GM04504 (cell line): ENCODE results near the gene TMEM185A.
A peak's percentile ranks its signal among the peaks of the same experiment; 100 is the strongest.
"Not testable (repeated sequence)": the region's sequence is repeated elsewhere in the genome, so short reads cannot be mapped to it uniquely, and the experiment has no call there.

Experiments
- DNase-seq: peaks from one replicate; pipeline ENCODE4 v3.0.0-alpha.2; 2012; ENCODE audit warnings: low read depth

TMEM185A gene

DNA sequence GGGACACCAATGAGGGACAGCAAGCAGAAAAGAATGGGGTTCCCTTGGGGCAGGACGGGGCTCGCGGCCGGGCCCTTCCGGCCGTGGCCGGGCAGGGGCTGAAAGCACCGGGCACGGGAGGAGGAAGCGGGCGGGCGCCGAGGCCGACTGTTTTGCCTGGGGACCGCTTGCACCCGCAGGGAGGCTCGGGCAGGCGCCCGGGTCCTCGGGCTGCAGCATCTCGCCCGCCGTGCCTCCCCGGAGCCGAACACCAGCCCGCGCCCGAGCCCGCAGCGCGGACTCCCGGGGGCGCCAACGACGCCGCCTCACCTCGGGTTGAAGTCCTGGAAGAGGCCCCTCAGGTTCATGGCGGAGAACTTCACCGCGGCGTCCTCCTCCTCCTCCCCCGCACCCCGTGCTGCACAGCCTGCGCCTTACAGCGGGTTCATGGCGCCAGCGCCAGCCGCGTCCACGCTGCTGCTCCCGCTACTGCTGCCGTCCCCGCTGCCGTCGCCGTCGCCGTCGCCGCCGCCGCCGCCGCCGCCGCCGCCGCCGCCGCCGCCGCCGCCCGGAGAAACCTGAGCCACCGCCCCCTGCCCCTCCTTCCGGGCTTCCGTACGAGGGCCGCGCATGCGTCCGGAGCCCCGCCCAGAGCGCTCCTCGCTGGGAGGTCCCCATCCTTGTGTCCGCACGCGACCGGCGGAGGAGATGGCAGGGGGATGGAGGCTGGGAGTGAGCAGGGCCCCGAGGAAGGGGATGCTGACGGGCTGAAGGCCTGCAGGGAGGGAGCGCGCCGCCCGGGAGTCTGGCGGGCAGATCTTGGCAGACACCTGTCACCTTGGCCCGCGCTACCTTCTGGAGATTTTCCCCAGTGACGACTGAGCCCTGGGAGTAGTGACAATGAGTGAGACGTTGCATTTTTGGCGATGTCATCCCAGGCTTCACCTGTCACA, at the start of gene TMEM185A:
Gene TMEM185A (minus strand): TSS at position 559 of the 932 bp plus-strand sequence. CDS start 212 bp downstream, at position 347.
- DNase-seq = no peak

GRCh38 chrX:149681182-149681581, 49.6 kb upstream of the TMEM185A start:
- no peak for DNase-seq

DNA sequence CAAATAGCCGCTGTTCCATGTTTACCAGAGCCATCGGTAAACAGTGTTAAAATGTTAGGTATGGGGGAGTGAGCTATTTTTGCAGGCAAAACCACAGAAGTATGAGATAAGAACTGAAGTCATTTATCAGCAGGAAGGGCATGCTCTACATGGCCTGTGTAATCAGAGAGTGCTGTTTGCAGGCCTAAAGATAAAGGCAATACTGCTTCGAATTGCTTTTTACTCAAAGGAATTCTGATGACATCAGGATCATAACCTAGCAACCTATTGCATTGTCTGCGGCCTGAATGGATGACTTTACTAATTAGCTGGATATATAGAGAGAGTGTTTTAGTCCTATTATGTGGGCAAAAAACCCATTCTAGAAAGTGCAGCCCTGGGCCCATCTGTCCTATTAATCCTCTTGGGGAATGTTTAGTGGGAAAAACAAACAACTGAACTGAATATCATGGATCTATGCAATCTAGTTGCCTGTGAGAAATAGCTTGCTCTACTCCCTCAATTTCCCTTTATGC, 47.6 kb upstream of the TMEM185A start:
- DNase-seq = not testable (repeated sequence)

DNA sequence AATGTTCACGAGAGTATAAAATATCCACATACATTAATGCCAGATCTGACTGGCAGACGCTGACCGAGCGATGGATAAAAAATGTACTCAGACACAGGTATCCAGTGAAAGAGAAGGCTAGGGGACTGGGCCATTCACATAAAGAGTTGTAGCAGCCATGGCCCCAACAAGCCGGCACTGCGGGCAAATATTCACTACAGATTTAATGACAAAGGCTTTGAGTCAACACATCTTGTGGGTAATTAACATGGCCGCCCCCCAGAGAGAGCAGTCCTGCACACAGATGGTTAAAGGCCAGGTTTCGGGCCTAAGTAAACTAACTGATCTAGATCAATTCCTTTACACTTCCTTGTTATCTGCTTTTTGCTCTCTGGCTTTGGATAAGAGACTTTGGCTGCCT, 44.0 kb upstream of the TMEM185A start:
- DNase-seq = not testable (repeated sequence)

DNA sequence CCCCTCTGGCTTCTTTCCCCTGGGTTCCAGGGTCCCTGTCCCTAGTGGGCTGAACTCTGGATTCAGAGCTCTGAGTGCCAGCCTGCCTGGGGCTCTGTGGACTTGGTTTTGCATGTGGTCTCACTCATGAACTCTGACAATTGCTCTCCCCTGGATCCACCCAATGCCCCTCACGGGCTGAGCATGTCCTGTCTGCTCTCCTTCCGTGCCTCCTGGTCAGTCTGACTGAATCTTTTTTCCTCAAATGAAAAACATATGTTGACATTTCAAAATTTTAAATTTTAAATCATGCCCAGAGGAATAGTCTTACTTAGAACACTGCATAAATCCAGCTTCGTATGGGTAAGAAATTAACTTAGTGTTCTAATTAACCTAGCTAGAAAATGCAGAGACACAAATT, 43.5 kb upstream of the TMEM185A start:
- not testable (repeated sequence) for DNase-seq

- not testable (repeated sequence) for DNase-seq
Measured at GRCh38 chrX:149660613-149661012, 29.0 kb upstream of the TMEM185A start.

- not testable (repeated sequence) for DNase-seq
Measured at GRCh38 chrX:149656260-149656884, 24.8 kb upstream of the TMEM185A start.

DNA sequence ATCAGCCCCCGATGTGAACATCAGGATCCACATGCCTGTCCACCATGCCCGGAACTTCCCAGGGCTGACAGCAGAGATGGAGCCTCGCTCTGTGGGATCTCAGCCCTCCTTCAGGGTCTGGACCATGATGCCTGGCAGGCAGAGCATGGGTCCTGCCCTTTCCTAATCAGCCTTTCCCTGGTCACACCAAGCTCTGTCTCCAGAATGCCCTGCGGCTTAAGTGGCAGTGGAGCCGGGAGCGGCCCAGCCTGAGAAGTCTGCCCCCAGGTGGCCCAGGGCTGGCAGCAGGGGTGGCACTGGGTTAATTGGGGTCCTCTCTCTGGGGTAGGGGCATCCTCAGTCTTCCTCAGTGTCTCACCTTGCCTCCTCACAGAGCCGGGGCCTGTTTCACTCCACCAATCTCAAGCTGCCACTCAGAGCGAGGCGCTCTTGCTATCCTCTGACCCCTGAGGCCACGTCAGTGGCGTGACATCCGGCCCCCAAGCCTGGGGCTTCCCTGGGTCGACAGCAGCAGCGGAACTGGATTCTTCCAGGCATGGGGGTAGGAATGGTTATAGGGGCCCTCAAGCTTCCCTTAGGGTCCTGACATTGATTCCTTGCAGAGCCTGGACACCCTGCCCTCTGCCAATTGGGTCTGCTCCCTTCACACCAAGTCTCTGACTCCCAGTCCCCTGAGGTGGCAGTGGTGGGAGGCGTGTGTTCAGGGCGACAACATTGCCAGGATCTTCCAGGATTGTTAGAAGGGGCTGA, 20.8 kb upstream of the TMEM185A start:
- no peak for DNase-seq

DNA sequence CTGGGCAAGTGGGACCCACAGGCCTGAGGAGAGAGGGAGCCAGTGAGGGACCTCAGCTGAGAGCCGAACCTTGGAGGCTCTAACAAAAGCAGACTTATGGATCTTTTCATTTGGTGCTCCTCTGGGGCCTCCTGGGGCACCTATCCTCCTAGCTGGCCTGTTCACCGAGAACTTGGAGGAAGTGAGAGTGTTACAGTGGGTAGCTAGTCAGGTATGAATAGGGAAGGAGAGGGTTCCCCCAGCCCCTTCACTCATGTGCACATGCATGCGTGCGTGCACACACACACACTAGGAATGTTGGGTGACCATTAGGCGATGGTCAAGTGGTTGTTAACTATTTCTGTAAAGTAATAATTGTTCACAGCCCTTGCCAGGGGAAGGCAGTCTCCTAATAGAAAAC, 18.6 kb upstream of the TMEM185A start:
- no peak for DNase-seq

DNA sequence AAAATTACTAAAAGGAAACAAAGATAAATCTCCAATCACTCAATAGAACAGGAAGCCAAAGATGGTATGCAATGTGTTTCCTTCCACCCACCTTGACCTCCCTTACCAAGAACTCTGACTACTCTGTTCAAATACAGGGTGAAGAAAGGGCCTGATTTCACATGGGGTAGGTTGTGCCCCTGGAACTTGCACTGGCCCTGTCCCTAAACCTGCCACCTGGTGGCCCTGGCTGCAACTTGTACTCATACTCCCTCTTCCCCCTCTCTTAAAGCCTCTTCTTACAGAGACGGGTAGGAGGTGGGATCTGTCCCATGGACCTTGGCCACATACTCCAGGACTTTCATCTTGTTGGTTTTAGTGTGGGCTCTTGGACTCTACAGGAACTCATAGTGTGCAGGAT, 17.3 kb upstream of the TMEM185A start:
- DNase-seq = no peak

DNA sequence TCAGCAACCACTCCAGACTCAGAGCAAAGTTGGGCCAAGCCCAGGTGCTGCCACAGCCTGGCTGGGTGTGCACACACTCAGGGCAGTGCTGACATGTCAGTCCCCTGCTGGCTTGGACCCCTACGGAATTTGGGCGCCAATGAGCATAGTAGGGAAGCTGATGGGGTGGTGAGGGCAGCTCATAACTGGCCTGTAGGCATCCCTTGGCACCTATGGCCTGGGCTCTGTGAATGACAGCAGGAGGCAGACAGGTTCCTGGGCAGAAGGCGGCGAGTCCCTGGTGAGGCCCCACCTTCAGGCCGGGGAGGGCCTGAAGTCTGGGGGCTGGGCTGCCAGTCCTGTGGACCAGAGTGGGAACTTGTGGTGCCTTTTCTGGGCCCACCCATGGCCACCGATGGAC, 15.9 kb upstream of the TMEM185A start:
- no peak for DNase-seq

- no peak for DNase-seq
Measured at GRCh38 chrX:149643496-149643895, 11.9 kb upstream of the TMEM185A start.

GRCh38 chrX:149641835-149642234, 10.2 kb upstream of the TMEM185A start:
- peak; percentile 29 for DNase-seq

GRCh38 chrX:149641432-149641831, 9.8 kb upstream of the TMEM185A start:
- DNase-seq = no peak

DNA sequence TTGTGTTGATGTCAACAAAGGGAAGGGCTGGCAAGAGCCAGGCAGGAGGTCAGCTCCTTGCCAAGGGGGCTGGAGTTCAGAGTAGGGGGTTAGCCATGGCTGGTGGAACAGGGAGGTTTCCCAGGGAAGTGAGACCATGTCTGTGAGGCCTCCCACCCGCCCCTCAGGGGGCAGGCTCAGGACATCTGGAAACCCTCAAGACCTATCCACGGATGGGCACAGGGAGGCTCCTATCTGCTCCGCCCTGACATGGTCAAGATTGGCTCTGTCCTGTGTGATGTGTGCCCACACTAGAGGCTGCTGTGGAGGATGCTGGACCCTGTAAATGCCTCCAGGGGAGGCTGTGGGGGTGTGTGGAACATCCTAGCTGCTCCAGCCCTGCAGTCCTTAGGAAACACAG, 8.0 kb upstream of the TMEM185A start:
- DNase-seq = no peak

DNA sequence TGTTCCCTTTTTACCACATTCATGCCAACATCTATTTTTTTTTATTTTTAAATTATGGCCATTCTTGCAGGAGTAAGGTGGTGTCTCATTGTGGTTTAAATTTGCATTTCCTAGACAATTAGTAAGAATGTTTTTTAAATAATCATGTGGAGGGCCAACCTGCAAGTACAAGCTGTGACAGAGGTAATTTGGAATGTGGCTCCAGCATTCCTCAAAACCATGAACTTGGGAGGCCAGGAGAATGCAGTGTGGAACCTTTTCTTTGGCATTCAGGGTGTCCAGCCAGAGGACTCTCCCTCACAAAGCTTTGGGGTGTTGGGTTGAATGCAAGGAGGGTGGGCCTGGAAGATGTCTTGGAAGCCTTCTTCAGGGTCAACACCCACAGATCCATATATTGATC, 7.3 kb upstream of the TMEM185A start:
- no peak for DNase-seq

DNA sequence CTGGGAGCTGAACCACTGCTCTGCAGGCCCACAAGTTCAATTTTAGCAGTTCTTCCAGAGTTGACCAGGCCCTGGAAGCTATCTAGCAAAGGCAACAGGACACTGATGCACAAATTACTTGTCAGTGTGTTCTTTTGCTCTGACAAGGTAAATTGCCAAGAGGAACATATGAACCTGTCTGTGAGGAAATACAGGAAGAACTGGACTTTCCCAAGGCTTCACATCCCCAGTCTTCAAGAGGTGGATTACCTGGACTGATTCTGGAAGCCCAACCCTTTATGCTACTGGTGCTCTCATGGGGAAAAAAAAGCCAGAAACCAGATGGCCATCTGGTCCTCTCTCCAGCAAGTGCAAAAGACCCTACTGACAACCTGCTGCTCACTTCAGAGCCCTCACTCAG, 1.9 kb upstream of the TMEM185A start:
- DNase-seq = no peak

GRCh38 chrX:149630681-149631233, 835 bp downstream of the TMEM185A start:
- no peak for DNase-seq

DNA sequence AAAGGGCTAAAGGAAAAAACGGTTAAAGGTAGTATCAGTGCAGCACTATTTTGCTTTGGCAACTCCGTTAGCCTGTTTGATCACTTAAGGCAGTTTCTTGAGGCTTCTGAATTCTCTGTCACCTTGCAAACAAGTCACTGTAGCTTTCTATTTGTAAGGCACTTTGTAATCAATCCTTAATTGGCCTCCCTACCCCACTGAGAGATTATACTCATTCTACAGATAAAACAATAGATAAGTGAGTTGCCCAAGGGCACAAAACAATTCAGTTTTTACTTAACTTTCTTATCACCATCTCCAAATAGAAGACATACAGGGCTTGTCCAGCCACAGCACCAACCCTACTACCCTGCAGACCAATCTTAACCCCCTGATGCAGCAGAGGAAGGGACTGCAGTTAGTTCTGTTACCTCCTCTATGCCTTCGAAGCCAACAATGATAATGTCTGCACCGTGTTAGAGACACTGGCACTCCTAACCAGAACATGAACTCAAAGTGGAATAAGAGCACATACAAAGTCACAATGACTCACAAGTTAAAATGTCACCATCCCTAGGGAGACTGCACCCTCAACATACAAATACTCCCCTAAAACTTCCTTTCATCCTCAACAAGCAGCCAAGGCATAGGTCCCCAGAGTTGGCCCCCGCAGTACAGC, 1.7 kb downstream of the TMEM185A start:
- no peak for DNase-seq

DNA sequence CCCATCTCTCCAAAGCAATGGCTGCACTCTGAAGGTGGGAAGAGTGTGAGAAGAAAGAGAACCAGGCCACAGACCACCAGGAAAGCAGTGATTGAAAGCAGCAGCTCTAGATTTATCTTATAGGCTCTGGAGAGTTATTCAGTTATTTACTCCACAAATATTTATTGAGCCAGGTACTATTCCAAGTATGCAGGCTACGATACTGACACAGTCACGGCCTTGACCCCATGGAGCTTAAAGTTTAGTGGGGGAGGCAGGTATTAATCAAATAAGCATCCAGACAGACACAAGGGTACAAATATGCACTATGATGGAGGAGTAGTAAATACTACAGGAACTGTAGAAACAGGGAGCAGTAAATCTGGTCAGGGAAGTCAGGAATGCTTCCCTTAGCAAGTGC, 2.8 kb downstream of the TMEM185A start:
- DNase-seq = no peak

GRCh38 chrX:149628280-149628679, 3.3 kb downstream of the TMEM185A start:
- no peak for DNase-seq

GRCh38 chrX:149626829-149627228, 4.8 kb downstream of the TMEM185A start:
- not testable (repeated sequence) for DNase-seq
